Keratinocyte (primary cell): ENCODE data around the gene ANKRD55. TPM values are rescaled to one million over a fixed set of nuclear protein-coding genes. Genes with fewer than 3 reads are reported as not detected.
"Not testable (repeated sequence)": the region's sequence is repeated elsewhere in the genome, so short reads cannot be mapped to it uniquely, and the experiment has no call there.

Source experiments
- DNase-seq: peaks from one replicate; pipeline ENCODE4 v3.0.0-alpha.2; 2011; ENCODE audit warnings: low read depth, missing footprints, low spot score
- FAIRE-seq: peaks from 2 replicates; lab custom pipeline; 2011; peaks lifted over from hg19 to GRCh38; lab: Jason Lieb, UNC
- H2AFZ ChIP-seq: 2 replicates; pipeline ENCODE4 v1.6.0; 2012; ENCODE audit warnings: low read length, control low read depth, inconsistent platforms; ENCODE audit not compliant: control insufficient read depth
- H3K27ac ChIP-seq: 2 replicates; pipeline ENCODE4 v1.5.1; 2011; ENCODE audit warnings: low read length; ENCODE audit not compliant: control insufficient read depth, insufficient read depth
- H3K27me3 ChIP-seq: 3 replicates; pipeline ENCODE4 v1.6.0; 2011; ENCODE audit warnings: low read length; ENCODE audit not compliant: control insufficient read depth, insufficient read depth; ENCODE audit errors: extremely low read depth
- H3K36me3 ChIP-seq, 2 experiments: 2 replicates in 1 of 2; 3 replicates in 1 of 2; pipeline ENCODE4 v1.5.1; 2011; ENCODE audit warnings: low read length in 2 of 2, mild to moderate bottlenecking in 1 of 2; ENCODE audit not compliant: control insufficient read depth in 2 of 2, insufficient read depth in 2 of 2; ENCODE audit errors: extremely low read depth in 1 of 2
- H3K4me1 ChIP-seq: 3 replicates; pipeline ENCODE4 v1.5.1; 2011; ENCODE audit warnings: low read length; ENCODE audit not compliant: control insufficient read depth, insufficient read depth; ENCODE audit errors: extremely low read depth
- H3K4me2 ChIP-seq: 3 replicates; pipeline ENCODE4 v1.6.0; 2011; ENCODE audit warnings: low read depth, low read length; ENCODE audit not compliant: control insufficient read depth, insufficient read depth; ENCODE audit errors: extremely low read depth
- H3K4me3 ChIP-seq, 3 experiments: fragments of 200-600 bp in 1 of 3; sonication (generic) in 1 of 3; 2 replicates in 2 of 3; 3 replicates in 1 of 3; pipeline ENCODE4 v1.5.1; 2011 to 2016; ENCODE audit warnings: low read length in 3 of 3, mild to moderate bottlenecking in 3 of 3, control low read depth in 2 of 3, inconsistent platforms in 1 of 3, low read depth in 1 of 3, mixed read lengths in 1 of 3, mixed run types in 1 of 3, moderate library complexity in 1 of 3; ENCODE audit not compliant: control insufficient read depth in 2 of 3, insufficient read depth in 2 of 3; ENCODE audit errors: extremely low read depth in 1 of 3
- H3K79me2 ChIP-seq: 2 replicates; pipeline ENCODE4 v1.6.0; 2012; ENCODE audit warnings: low read length; ENCODE audit not compliant: control insufficient read depth, insufficient read depth
- H3K9ac ChIP-seq: 3 replicates; pipeline ENCODE4 v1.6.0; 2011; ENCODE audit warnings: low read length; ENCODE audit not compliant: control insufficient read depth, insufficient read depth; ENCODE audit errors: extremely low read depth
- H3K9me1 ChIP-seq: 3 replicates; pipeline ENCODE4 v1.6.0; 2011; ENCODE audit warnings: low read length; ENCODE audit not compliant: control insufficient read depth, insufficient read depth; ENCODE audit errors: extremely low read depth
- H3K9me3 ChIP-seq: 2 replicates; pipeline ENCODE4 v1.5.1; 2012; ENCODE audit warnings: low read depth, low read length; ENCODE audit not compliant: control insufficient read depth
- H4K20me1 ChIP-seq: 3 replicates; pipeline ENCODE4 v1.6.0; 2011; ENCODE audit warnings: low read length; ENCODE audit not compliant: control insufficient read depth, insufficient read depth; ENCODE audit errors: extremely low read depth
- CTCF ChIP-seq, 3 experiments: IDR thresholded peaks in 1 of 3; conservative IDR thresholded peaks in 1 of 3; optimal IDR thresholded peaks in 1 of 3; 2 replicates in 2 of 3; 3 replicates in 1 of 3; pipeline versions ENCODE3 to v1.5.1; 2011; ENCODE audit warnings: low read length in 3 of 3, mild to moderate bottlenecking in 3 of 3, moderate library complexity in 2 of 3, control low read depth in 1 of 3, inconsistent platforms in 1 of 3; ENCODE audit not compliant: insufficient read depth in 2 of 3; ENCODE audit errors: extremely low read depth in 1 of 3
- dilution Hi-C: fragments of 300-500 bp; cut with MboI; formaldehyde crosslinking; loops from one replicate; pipeline ENCODE4 v1.7.0; 2020; ENCODE audit warnings: low sequenced_read_pairs; ENCODE audit not compliant: extremely low pct_ligation_motif_present
- polyA plus RNA-seq, 5 experiments: library from polyadenylated mRNA; depleted of rRNA in 3 of 5; stranded (reverse) in 3 of 5; stranded (forward) in 1 of 5; unstranded in 1 of 5; fragments of >200 nt; gene quantifications; 1 replicate in 1 of 5; 2 replicates in 3 of 5; 3 replicates in 1 of 5; pipeline versions ENCODE4 v1.2.1 to v1.2.3, GENCODE V29; 2011 to 2012; ENCODE audit warnings: missing spikeins in 2 of 5, low read depth in 1 of 5, low replicate concordance in 1 of 5

Gene ANKRD55
- polyA plus RNA-seq, 1 donor (not counting 4 experiments of a cell fraction or from before 2014, with no cell fraction given) = not detected

- H3K27me3 ChIP-seq = peaks cover 5% of the 10 kb centered on the region
- H3K9ac ChIP-seq = no peak overlapping the region
- no peak overlapping the region for H3K4me2 ChIP-seq
- H3K79me2 ChIP-seq = no peaks in the 10 kb centered on the region
- H2AFZ ChIP-seq = no peak overlapping the region
- no peak overlapping the region for H3K27ac ChIP-seq
- no peak for DNase-seq
- no peak for TF ChIP-seq CTCF (optimal IDR thresholded peaks at IDR 0.05 in 1 of 3, IDR thresholded peaks at IDR 0.05 in 1 of 3, conservative IDR thresholded peaks at IDR 0.05 in 1 of 3; ENCODE audit: extremely low read depth in 1 of 3, insufficient read depth in 2 of 3, low read length in 3 of 3)
- H4K20me1 ChIP-seq = no peaks in the 10 kb centered on the region
- no peaks in the 10 kb centered on the region for H3K36me3 ChIP-seq
- H3K4me3 ChIP-seq = no peak overlapping the region
- H3K9me1 ChIP-seq = no peaks in the 10 kb centered on the region
- dilution Hi-C loops = no loop called here
- no peak for FAIRE-seq
- H3K9me3 ChIP-seq = no peaks in the 10 kb centered on the region
- no peaks in the 10 kb centered on the region for H3K4me1 ChIP-seq
Observed at GRCh38 chr5:56080375-56081052, 152.6 kb downstream of the ANKRD55 start.

GRCh38 chr5:56079157-56079500 lies 154.0 kb downstream of the ANKRD55 start:
- H3K9me3 ChIP-seq, H3K79me2 ChIP-seq, H3K27me3 ChIP-seq, H2AFZ ChIP-seq, H3K27ac ChIP-seq, FAIRE-seq, DNase-seq, H3K36me3 ChIP-seq, H3K9me1 ChIP-seq, H4K20me1 ChIP-seq, H3K9ac ChIP-seq, H3K4me2 ChIP-seq, H3K4me1 ChIP-seq, H3K4me3 ChIP-seq, dilution Hi-C loops: not testable (repeated sequence)
